Measurements from ENCODE around the gene PTPRN2.

GRCh38 chr7:157828881-157829280 lies 758.7 kb downstream of the PTPRN2 start:
- TF ChIP-seq, protein P1, sequence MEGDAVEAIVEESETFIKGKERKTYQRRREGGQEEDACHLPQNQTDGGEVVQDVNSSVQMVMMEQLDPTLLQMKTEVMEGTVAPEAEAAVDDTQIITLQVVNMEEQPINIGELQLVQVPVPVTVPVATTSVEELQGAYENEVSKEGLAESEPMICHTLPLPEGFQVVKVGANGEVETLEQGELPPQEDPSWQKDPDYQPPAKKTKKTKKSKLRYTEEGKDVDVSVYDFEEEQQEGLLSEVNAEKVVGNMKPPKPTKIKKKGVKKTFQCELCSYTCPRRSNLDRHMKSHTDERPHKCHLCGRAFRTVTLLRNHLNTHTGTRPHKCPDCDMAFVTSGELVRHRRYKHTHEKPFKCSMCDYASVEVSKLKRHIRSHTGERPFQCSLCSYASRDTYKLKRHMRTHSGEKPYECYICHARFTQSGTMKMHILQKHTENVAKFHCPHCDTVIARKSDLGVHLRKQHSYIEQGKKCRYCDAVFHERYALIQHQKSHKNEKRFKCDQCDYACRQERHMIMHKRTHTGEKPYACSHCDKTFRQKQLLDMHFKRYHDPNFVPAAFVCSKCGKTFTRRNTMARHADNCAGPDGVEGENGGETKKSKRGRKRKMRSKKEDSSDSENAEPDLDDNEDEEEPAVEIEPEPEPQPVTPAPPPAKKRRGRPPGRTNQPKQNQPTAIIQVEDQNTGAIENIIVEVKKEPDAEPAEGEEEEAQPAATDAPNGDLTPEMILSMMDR (conservative IDR thresholded peaks at IDR 0.05 in 1 of 2, IDR thresholded peaks at IDR 0.05 in 1 of 2; ENCODE audit: extremely low read depth in 1 of 2, insufficient read depth in 1 of 2, low read depth in 1 of 2, low read length in 2 of 2) = no peak
- TF ChIP-seq EZH2 (IDR thresholded peaks at IDR 0.05; ENCODE audit: borderline replicate concordance, low read length) = no peak

Measured in mammary epithelial cell (primary cell).